Heart right ventricle (tissue), 16 donors: Measurements from ENCODE around the gene LSM14B. TPM values are rescaled to one million over a fixed set of nuclear protein-coding genes. Genes with fewer than 3 reads are reported as not detected.
A peak's percentile ranks its signal among the peaks of the same experiment; 100 is the strongest.

Source experiments
- ATAC-seq, 8 donors: fragments of 200-7000 bp; cut with Tn5 transposase; one replicate each; pipeline ENCODE4 v1.9.1; 2020; ENCODE audit warnings: mild to moderate bottlenecking in 8 of 8, moderate library complexity in 8 of 8, moderate number of reproducible peaks in 1 of 8
- DNase-seq, 2 donors: peaks; one replicate each; pipeline ENCODE4 v3.0.0-alpha.2; 2020
- H3K27ac ChIP-seq, 10 donors: fragments of 200-600 bp; sonication (generic) in 2 of 10; one replicate each; pipeline versions ENCODE4 v1.5.0 to v1.8.0; 2020 to 2022; ENCODE audit warnings: mild to moderate bottlenecking in 3 of 10
- H3K27me3 ChIP-seq, 7 donors: fragments of 200-600 bp; one replicate each; pipeline ENCODE4 v1.8.0; 2021 to 2022; ENCODE audit warnings: mild to moderate bottlenecking in 2 of 7
- H3K36me3 ChIP-seq, 9 donors: fragments of 200-600 bp; sonication (generic) in 1 of 9; one replicate each; pipeline versions ENCODE4 v1.5.0 to v1.8.0; 2020 to 2022; ENCODE audit warnings: mild to moderate bottlenecking in 2 of 9
- H3K4me1 ChIP-seq, 9 donors: fragments of 200-600 bp; sonication (generic) in 1 of 9; one replicate each; pipeline versions ENCODE4 v1.5.0 to v1.8.0; 2020 to 2022; ENCODE audit warnings: mild to moderate bottlenecking in 4 of 9
- H3K4me3 ChIP-seq, 10 donors: fragments of 200-600 bp; sonication (generic) in 2 of 10; one replicate each; pipeline versions ENCODE4 v1.5.0 to v1.8.0; 2020 to 2022; ENCODE audit warnings: mild to moderate bottlenecking in 7 of 10, moderate library complexity in 2 of 10
- H3K9me3 ChIP-seq, 11 donors: fragments of 200-600 bp in 10 of 11; sonication (generic) in 2 of 11; one replicate each; pipeline versions ENCODE4 v1.5.0 to v1.8.0; 2013 to 2022; ENCODE audit warnings: mild to moderate bottlenecking in 2 of 11, control low read depth in 1 of 11, moderate library complexity in 1 of 11
- CTCF ChIP-seq, 9 donors: fragments of 200-600 bp; sonication (generic) in 2 of 9; IDR thresholded peaks; one replicate each; pipeline versions ENCODE4 v1.5.0 to v1.8.0; 2021 to 2022; ENCODE audit warnings: antibody characterized with exemption in 9 of 9, mild to moderate bottlenecking in 5 of 9, moderate library complexity in 1 of 9
- WGBS, 2 donors: extraction: QIAGEN DNeasy Blood & Tissue Kit; methylation state at CpG; one replicate each; pipeline ENCODE4 v1.1.7; 2013; ENCODE audit warnings: inconsistent platforms in 1 of 2; 5-methylcytosine and 5-hydroxymethylcytosine counted together
- intact Hi-C, 10 donors: fragments of 100-400 bp; cut with DNase I; formaldehyde crosslinking; loops; one replicate each; pipeline versions ENCODE4 v1.11.1 to v1.14.2; 2022
- polyA plus RNA-seq, 2 donors: library from polyadenylated mRNA; stranded (reverse); fragments of 200-250 nt; gene quantifications; one replicate each; pipeline ENCODE4 v1.2.3, GENCODE V29; 2013
- total RNA-seq, 10 donors: library from RNA; stranded (reverse); fragmentation: NEBNext Ultra II Directional in 3 of 10; extraction: Animal tissue kit (Norgen Biotek cat#: 25700) in 3 of 10; gene quantifications; one replicate each; pipeline versions ENCODE4 v1.2.1 to v1.2.4, GENCODE V29; 2021 to 2023
- donor health status: Arrhythmogenic right ventricular cardiomyopathy.
- donor health status: ischemic (EF 13 %, LVEDD 7.1; RV severe dilation, severe dysfunction).
- donor health status: healthy with polysubstance abuse.
- donor health status: DM: no; HTN: yes; CAD: no.
- donor health status: DM: no; HTN: no; CAD: no.
- donor health status: ischemic (EF 25% LVEDD 6.9; RV normal size, moderate dysfunction).
- donor health status: ischemic (EF 25% LVEDD 5.7; RV mildly dilated, moderate dysfunction).
- donor health status: healthy.
- donor health status: DM: yes; HTN: yes; CAD: no.
- donor health status: Ischemic cardiomyopathy.
- donor health status: ischemic (EF 35%, LVEDD 5.7; RV mildly dilated, moderate dysfunction).
- donor health status: nonischemic (EF 11% LVEDD 7.7; RV severe dilation, severe dysfunction).
- donor health status: DM: yes; HTN: yes; CAD: no.
- donor health status: PGD.
- donor health status: ischemic (EF 29% LVEDD 5.4; RV normal size, mild dysfunction).
- donor health status: nonischemic (EF 23%, LVEDD 6.1; RV moderate dilation, normal function).

LSM14B gene
- total and polyA plus RNA-seq, 12 donors, result 15.7 to 63.7 (median 59.6) TPM

GRCh38 chr20:62136283-62137091, 14.2 kb downstream of the LSM14B start:
- peak; percentile 56 to 63 for DNase-seq
- peaks cover 26 to 59% (median 49%) of the 10 kb centered on the region in 9 donors for H3K4me1 ChIP-seq
- WGBS, 2 donors, result 51 to 55% methylated on average over 8 of the region's 8 CpGs
- no peak overlapping the region for H3K4me3 ChIP-seq
- no peaks in the 10 kb centered on the region for H3K27me3 ChIP-seq
- H3K9me3 ChIP-seq, result no peaks in the 10 kb centered on the region
- peak in 4 of 8 donors; percentile 28 to 48 (median 42) for ATAC-seq
- intact Hi-C loops, result loop anchor here in 8 of 10 donors (2.0 to 5.0 kb wide), 4 partner anchors 14 to 124 kb away; partner anchors contain the start of genes TAF4 (in 2 of the 8) and LSM14B (in 1 of the 8)
- H3K36me3 ChIP-seq, result peaks cover 5 to 99% (median 58%) of the 10 kb centered on the region in 9 donors
- H3K27ac ChIP-seq, result no peak overlapping the region
- TF ChIP-seq CTCF (IDR thresholded peaks at IDR 0.05), result peak; percentile 29 to 86 (median 79)

- Histone ChIP-seq H3K27ac (peak overlapping the region in 1 of 10 donors; percentile 11), H3K4me3 (no peak overlapping the region), H3K27me3 (no peaks in the 10 kb centered on the region), H3K4me1 (peaks cover 27 to 59% (median 50%) of the 10 kb centered on the region in 9 donors), H3K9me3 (no peaks in the 10 kb centered on the region), H3K36me3 (peaks cover 5 to 94% (median 53%) of the 10 kb centered on the region in 9 donors)
- intact Hi-C loops, result loop anchor here in 8 of 10 donors (2.0 to 5.0 kb wide), 4 partner anchors 14 to 125 kb away; partner anchors contain the start of genes TAF4 (in 2 of the 8) and LSM14B (in 1 of the 8)
- 74 to 75% methylated on average over 6 of the region's 6 CpGs for WGBS, 2 donors
- TF ChIP-seq CTCF (IDR thresholded peaks at IDR 0.05), result peak in 3 of 9 donors; percentile 13 to 43 (median 23)
- ATAC-seq (no peak), DNase-seq (no peak)
These were observed 14.8 kb downstream of the LSM14B start for GRCh38 chr20:62137092-62137384.

GRCh38 chr20:62137478-62138203, 15.4 kb downstream of the LSM14B start:
- no peak for ATAC-seq

More at GRCh38 chr20:62137478-62138203, 15.4 kb downstream of the LSM14B start:
- Histone ChIP-seq H3K27ac (peak overlapping the region in 1 of 10 donors; percentile 11), H3K27me3 (no peaks in the 10 kb centered on the region), H3K4me3 (no peak overlapping the region), H3K36me3 (peaks cover 5 to 88% (median 50%) of the 10 kb centered on the region in 9 donors), H3K9me3 (no peaks in the 10 kb centered on the region), H3K4me1 (peaks cover 24 to 54% (median 46%) of the 10 kb centered on the region in 9 donors)
- intact Hi-C loops, result loop anchor here in 8 of 10 donors (2.0 to 5.0 kb wide), 4 partner anchors 15 to 125 kb away; partner anchors contain the start of genes TAF4 (in 2 of the 8) and LSM14B (in 1 of the 8)
- DNase-seq, result no peak
- WGBS, 2 donors, result 67 to 71% methylated on average over 8 of the region's 8 CpGs
- TF ChIP-seq CTCF (IDR thresholded peaks at IDR 0.05), result no peak
